Measurements from ENCODE around the gene AURKB.

GRCh38 chr17:8244768-8245167 is 34.4 kb upstream of the AURKB start:
- TF ChIP-seq CTCF (IDR thresholded peaks at IDR 0.05) (no peak), POLR2A (IDR thresholded peaks at IDR 0.05) (no peak)

Measured in right lobe of liver (tissue), 4 donors.